ENCODE results near the gene XNDC1N. TPM values are rescaled to one million over a fixed set of nuclear protein-coding genes. Genes with fewer than 3 reads are reported as not detected.

Gene XNDC1N
- total RNA-seq, 2 experiments from 2014 or later: 10.8 to 12.4 TPM

GRCh38 chr11:71940561-71941219 lies 12.3 kb upstream of the XNDC1N start:
- no peak for DNase-seq
- H3K27me3 Mint-ChIP-seq: no peaks in the 10 kb centered on the region
- peaks cover 9% of the 10 kb centered on the region for H3K4me1 Mint-ChIP-seq
- H3K4me3 Mint-ChIP-seq: no peak overlapping the region
- H3K27ac Mint-ChIP-seq: no peak overlapping the region
- peaks cover 2% of the 10 kb centered on the region for H3K36me3 Mint-ChIP-seq
- no peaks in the 10 kb centered on the region for H3K9me3 Mint-ChIP-seq

DNA sequence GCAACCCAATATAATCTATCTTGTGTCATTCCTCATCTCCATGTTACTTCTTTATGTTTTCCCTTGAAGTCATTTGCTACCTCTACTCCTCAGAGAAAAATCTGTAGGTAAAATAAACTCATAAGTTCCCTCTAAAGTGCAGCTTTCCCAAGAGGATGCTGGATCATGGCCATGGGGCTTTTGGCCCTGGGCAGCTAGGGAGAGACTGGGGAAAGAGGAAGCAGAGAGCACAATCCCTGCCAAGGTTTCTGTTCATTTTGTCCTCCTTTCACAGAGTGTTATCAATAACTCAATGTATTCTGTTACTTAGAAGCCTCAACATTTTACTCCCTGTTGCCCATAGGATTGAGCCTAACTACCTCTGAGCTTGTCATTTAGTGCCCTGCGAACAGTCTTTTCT lies 9.4 kb upstream of the XNDC1N start:
- H3K27me3 Mint-ChIP-seq: no peaks in the 10 kb centered on the region

DNA sequence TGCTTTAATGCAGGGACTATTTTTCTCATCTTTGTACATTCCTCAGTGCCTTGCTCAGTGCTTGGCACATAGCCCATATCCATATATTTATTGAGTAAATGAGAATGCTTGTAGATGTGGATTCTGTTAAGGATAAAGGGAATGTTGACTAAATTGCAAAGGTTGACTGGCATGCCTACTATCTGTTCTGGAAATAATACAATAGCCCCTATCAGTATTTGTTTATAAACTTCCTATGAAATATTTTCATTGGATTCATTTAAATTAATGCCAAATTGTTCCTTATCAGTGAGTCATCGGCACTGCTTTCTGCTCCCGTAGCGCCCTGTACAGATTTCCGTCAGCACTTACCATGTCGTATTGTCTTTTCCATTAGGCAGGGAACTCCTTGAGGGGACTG lies 8.4 kb upstream of the XNDC1N start:
- Mint-ChIP-seq H3K27me3 (no peaks in the 10 kb centered on the region), H3K4me3 (no peak overlapping the region), H3K36me3 (peaks cover 6% of the 10 kb centered on the region), H3K27ac (no peak overlapping the region), H3K9me3 (no peaks in the 10 kb centered on the region), H3K4me1 (peaks cover 24% of the 10 kb centered on the region)
- no peak for DNase-seq

More for the DNA sequence above, 9.4 kb upstream of the XNDC1N start:
- no peak overlapping the region for H3K27ac Mint-ChIP-seq
- no peak overlapping the region for H3K4me3 Mint-ChIP-seq
- no peak for DNase-seq
- H3K9me3 Mint-ChIP-seq: no peaks in the 10 kb centered on the region
- peaks cover 6% of the 10 kb centered on the region for H3K36me3 Mint-ChIP-seq
- H3K4me1 Mint-ChIP-seq: peaks cover 19% of the 10 kb centered on the region

DNA sequence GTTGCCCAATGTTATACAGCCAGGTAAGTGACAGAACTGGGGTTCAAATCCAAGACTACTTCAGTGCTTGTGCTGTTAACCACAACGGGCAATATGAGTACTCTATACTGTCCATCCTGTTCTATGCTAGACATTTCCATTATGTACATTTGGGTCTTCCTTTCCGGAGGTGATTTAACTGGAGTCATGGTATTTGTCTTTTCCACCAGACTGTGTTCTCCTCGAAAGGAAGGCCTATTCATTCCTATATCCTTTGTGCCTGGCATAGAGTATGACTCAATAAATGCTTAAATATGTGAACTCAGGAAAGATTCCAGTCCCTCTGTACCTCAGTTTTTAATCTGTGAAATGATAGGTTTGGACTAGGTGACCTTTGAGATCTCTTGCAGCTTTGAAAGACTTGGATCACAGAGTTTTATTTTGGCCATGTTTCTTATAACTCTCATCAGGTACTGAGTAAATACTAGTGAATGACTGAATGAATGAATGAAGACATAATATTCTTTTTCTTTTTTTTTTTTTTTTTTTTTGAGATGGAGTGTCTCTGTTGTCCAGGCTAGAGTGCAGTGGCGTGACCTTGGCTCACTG lies 7.0 kb upstream of the XNDC1N start:
- Mint-ChIP-seq H3K27me3 (no peaks in the 10 kb centered on the region), H3K9me3 (no peaks in the 10 kb centered on the region), H3K36me3 (peaks cover 10% of the 10 kb centered on the region), H3K4me3 (no peak overlapping the region), H3K4me1 (peaks cover 38% of the 10 kb centered on the region), H3K27ac (no peak overlapping the region)
- DNase-seq: no peak

DNA sequence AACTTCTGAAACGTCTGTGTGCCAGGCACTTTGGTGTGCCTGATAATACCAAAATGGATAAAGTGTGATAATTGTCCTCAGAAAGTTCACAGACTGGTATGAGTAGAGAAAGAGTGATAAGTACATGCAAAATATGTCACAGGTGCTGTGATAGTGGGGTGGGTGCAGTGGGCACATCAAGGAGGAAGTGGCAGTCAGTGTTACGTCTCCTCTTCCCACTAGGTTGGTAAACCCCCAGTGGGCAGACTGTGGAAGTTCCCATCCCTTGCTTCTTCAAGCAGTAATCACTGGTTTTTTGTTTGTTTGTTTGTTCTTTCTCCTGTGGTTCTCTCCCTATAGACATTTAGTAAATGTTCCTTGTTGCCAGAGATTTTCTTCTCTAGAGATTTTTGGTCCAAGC lies 5.8 kb upstream of the XNDC1N start:
- Mint-ChIP-seq H3K9me3 (no peaks in the 10 kb centered on the region), H3K27ac (no peak overlapping the region), H3K4me3 (no peak overlapping the region), H3K36me3 (peaks cover 18% of the 10 kb centered on the region), H3K27me3 (no peaks in the 10 kb centered on the region), H3K4me1 (peaks cover 45% of the 10 kb centered on the region)
- DNase-seq: no peak

GRCh38 chr11:71933141-71933933 lies 4.9 kb upstream of the XNDC1N start:
- Mint-ChIP-seq H3K27ac (no peak overlapping the region), H3K27me3 (no peaks in the 10 kb centered on the region), H3K4me1 (peaks cover 45% of the 10 kb centered on the region), H3K4me3 (no peak overlapping the region), H3K36me3 (peaks cover 20% of the 10 kb centered on the region), H3K9me3 (no peaks in the 10 kb centered on the region)
- no peak for DNase-seq

GRCh38 chr11:71931245-71931602 lies 2.8 kb upstream of the XNDC1N start:
- peaks cover 29% of the 10 kb centered on the region for H3K36me3 Mint-ChIP-seq
- no peak for DNase-seq
- peaks cover 44% of the 10 kb centered on the region for H3K4me1 Mint-ChIP-seq
- H3K4me3 Mint-ChIP-seq: no peak overlapping the region
- H3K9me3 Mint-ChIP-seq: no peaks in the 10 kb centered on the region
- H3K27ac Mint-ChIP-seq: peak overlapping the region; percentile 30
- H3K27me3 Mint-ChIP-seq: no peaks in the 10 kb centered on the region

GRCh38 chr11:71930556-71931244 lies 2.3 kb upstream of the XNDC1N start:
- H3K27me3 Mint-ChIP-seq: no peaks in the 10 kb centered on the region

DNA sequence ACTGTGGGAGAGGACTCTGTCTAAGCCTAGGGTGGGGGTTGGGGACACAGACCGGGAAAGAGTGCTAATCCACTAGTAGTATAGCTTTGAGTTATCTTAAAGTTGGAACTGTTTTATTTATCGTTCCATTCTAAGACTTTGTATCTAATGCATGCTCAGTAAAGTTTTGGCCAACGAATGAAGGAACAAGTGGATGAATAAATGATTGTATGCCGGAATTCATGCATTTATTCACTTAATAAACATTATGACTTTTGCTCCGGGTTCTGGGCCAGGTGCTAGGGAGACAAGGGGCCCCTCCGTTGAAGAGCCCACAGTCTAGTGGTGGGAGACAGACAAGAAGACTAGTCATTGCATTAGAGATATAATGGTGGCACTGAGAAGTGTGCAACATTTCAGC lies 1.1 kb upstream of the XNDC1N start:
- DNase-seq: no peak
- peaks cover 33% of the 10 kb centered on the region for H3K36me3 Mint-ChIP-seq
- no peaks in the 10 kb centered on the region for H3K9me3 Mint-ChIP-seq
- peak overlapping the region; percentile 99 for H3K27ac Mint-ChIP-seq
- peak overlapping the region; percentile 93 for H3K4me3 Mint-ChIP-seq
- H3K27me3 Mint-ChIP-seq: no peaks in the 10 kb centered on the region
- H3K4me1 Mint-ChIP-seq: peaks cover 38% of the 10 kb centered on the region

More at GRCh38 chr11:71930556-71931244, 2.3 kb upstream of the XNDC1N start:
- Mint-ChIP-seq H3K9me3 (no peaks in the 10 kb centered on the region), H3K4me1 (peaks cover 44% of the 10 kb centered on the region), H3K36me3 (peaks cover 30% of the 10 kb centered on the region), H3K27ac (peak overlapping the region; percentile 30), H3K4me3 (peak overlapping the region; percentile 93)
- no peak for DNase-seq

DNA sequence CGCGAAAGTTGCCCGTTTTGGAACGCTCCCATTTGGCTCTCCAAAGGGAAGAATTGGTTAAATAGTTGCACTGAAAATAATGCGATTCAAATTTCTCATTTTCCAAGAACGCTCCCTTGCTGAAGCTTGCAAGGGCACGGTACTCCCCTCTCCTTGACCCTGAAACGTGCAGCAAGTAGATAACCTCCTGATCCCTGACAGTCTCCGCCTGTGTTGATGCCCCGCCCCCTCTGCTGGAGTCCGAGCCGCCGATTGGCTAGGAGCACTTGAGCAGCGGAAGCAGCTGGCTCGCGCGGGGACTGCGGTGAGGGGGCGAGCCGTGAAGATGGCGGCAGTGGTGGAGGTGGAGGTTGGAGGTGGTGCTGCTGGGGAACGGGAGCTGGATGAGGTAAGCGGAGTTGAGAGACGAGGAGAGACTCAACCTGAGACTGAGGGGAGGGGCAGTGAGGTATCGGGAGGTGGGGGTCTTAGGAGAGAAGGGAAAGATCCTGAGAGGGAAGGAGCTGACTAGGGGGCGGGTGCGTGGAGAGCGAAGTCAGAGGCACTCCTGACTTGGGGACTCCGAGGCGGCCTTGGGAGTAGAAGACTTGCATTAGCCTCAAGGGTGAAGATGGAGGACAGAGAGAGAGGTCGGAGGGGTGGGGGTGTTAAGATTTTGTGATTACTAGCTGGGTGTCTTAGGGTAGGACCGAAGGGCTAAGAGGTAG lies 496 bp upstream of the XNDC1N start, which contains the start of gene RNF121:
Gene RNF121, plus strand, starts transcription at position 310 of the 707 bp plus-strand sequence. Its CDS starts 16 bp downstream, at position 326.
- peaks cover 32% of the 10 kb centered on the region for H3K4me1 Mint-ChIP-seq
- DNase-seq: peak; percentile 98
- H3K4me3 Mint-ChIP-seq: peak within 1 kb of the TSS; percentile 93
- no peaks in the 10 kb centered on the region for H3K27me3 Mint-ChIP-seq
- peak within 1 kb of the TSS; percentile 99 for H3K27ac Mint-ChIP-seq
- H3K36me3 Mint-ChIP-seq: peaks cover 32% of the 10 kb centered on the region
- H3K9me3 Mint-ChIP-seq: no peaks in the 10 kb centered on the region

DNA sequence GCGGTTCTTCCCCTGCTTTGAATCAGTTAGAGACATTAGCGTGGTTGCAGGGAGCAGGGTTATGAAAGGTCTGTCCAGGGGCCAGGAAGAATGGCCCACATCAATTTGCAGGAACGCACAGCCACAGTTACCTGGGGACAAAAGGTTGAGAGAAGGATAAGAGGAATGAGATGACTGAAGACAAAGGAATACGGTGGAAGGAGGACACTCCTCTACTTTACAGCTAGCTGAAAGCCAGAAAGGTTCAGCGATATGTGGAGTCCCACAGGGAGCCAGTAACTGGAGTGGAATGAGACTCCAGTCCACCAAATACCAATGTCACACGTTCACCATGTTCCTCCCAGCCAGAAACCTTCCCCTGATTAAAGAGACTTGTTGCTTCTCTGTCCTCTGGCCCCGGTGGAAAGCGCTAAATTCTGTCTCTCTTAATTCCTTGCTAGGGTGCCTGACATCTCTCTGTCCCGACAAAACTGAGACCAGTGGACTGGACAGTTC lies 10.7 kb downstream of the XNDC1N start:
- no peak overlapping the region for H3K27ac Mint-ChIP-seq
- H3K4me1 Mint-ChIP-seq: peaks cover 5% of the 10 kb centered on the region
- no peak overlapping the region for H3K4me3 Mint-ChIP-seq
- no peaks in the 10 kb centered on the region for H3K27me3 Mint-ChIP-seq
- no peak for DNase-seq
- no peaks in the 10 kb centered on the region for H3K9me3 Mint-ChIP-seq
- peaks cover 28% of the 10 kb centered on the region for H3K36me3 Mint-ChIP-seq

- no peak overlapping the region for H3K4me3 Mint-ChIP-seq
- H3K27ac Mint-ChIP-seq: no peak overlapping the region
Observed at GRCh38 chr11:71914617-71915189, 13.7 kb downstream of the XNDC1N start.

GRCh38 chr11:71913756-71914526 lies 14.5 kb downstream of the XNDC1N start:
- Mint-ChIP-seq H3K27ac (no peak overlapping the region), H3K4me1 (peaks cover 16% of the 10 kb centered on the region), H3K36me3 (peaks cover 39% of the 10 kb centered on the region), H3K9me3 (no peaks in the 10 kb centered on the region), H3K4me3 (no peak overlapping the region), H3K27me3 (no peaks in the 10 kb centered on the region)
- DNase-seq: no peak

More at GRCh38 chr11:71914617-71915189, 13.7 kb downstream of the XNDC1N start:
- Mint-ChIP-seq H3K9me3 (no peaks in the 10 kb centered on the region), H3K27me3 (no peaks in the 10 kb centered on the region), H3K4me1 (peaks cover 16% of the 10 kb centered on the region), H3K36me3 (peaks cover 39% of the 10 kb centered on the region)
- DNase-seq: no peak

Measured in activated naive CD8-positive, alpha-beta T cell treated with anti-CD3 and anti-CD28 coated beads for 36 hours (primary cell).